HG03097 (cell line): ENCODE measurements around the gene SSTR3.
"Not testable (repeated sequence)": the region's sequence is repeated elsewhere in the genome, so short reads cannot be mapped to it uniquely, and the experiment has no call there.

Source experiments
- ATAC-seq: cut with Tn5 transposase; IDR thresholded peaks from one replicate; pipeline ENCODE4 v1.9.1; 2021; ENCODE audit not compliant: unreplicated experiment, low FRiP score

The SSTR3 gene

DNA sequence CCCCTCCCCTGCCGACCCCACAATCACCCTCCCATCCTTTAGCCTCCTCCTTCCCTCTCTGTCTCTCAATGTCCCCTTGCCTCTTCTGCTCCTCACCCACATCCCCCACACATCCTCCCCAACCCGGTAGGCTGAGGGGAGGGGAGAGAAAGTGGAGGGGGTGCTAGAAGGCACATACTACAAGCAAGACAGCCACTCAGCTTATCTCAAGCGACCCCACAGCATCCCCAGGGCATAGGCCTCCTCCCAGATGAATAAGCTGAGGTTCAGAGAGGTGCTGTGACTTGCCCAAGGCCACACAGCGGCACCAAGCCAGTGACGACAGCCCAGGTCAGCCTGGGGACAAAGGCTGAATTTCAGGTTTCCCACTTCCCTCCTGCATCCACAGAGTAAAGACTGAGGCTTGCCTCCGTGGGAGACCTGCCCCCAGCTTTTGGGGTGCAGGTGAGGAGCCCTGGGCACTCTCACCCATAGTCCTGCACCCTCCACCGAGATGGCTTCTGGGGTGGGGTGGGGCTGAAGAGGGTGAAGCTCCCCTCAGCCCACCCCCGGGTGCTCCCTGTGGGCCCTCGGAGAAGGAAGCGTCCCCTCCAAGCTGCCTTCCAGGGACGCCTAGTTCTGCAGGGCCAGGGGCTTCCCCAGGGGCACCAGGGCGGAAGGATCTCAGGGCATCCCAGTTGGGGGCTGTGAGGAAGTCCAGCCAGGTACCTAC is 31.3 kb upstream of the SSTR3 start:
- ATAC-seq: no peak

DNA sequence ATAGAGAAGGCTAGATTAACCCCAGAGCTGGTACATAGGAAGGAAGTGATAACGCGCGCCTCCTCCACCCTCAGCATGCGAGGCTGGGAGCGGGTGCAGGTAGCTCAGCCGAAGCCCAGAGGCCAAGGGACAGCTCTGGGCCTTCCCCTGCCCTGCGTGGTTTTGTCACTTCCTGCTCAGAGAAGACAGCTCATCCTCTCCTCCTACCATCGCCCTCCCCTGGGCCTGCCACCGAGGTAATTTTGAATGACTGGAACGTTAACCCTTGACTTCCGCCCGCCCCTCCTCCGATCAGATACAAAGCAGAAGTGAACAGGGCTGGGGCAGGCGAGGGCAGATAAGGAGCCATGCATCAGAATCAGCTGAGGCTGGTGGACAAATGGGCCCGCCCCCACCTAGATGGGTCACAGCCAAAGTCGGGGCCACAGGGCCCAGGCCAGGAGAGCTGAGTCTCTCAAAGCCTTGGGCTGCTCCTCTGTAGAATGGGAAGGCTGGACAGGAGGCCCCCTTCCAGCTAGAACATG is 30.2 kb upstream of the SSTR3 start:
- ATAC-seq: peak; percentile 54

DNA sequence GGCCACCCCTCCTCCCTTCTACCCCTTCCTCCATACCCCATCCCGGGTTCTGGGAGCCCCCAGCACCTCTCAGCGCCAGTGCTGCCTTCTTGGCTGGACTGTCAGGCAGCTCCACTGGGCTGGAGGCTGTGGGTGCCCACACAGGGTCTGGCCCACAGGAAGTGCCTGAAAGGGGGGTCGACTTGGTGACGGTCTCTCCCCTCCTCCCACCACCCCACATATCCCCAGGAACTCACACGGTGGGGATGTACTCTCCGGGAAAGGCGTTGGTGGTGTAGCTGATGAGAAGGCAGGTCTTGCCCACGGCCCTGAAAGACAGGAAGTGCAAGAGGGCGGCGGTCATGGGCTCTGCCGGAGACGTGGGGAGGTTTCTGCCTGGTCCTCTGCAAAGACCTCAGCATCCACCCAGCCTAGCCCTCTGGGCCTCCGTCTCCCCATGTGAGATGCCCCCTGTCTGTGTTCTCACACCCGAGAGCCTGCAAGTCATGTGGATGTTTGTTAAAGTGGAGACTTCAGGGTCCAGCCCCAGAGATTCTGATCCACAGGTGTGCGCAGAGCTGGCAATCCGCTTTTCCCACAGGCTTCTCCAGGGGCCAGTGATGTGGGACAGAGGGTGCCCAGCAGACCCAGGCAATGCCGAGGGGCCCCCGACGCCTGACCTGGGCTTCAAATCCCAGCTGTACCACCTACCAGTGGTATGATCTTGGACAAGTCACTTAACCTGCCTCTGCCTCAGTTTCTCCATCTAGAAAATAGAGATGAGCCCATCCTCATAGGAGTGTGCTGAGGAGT is 29.3 kb upstream of the SSTR3 start:
- no peak for ATAC-seq

DNA sequence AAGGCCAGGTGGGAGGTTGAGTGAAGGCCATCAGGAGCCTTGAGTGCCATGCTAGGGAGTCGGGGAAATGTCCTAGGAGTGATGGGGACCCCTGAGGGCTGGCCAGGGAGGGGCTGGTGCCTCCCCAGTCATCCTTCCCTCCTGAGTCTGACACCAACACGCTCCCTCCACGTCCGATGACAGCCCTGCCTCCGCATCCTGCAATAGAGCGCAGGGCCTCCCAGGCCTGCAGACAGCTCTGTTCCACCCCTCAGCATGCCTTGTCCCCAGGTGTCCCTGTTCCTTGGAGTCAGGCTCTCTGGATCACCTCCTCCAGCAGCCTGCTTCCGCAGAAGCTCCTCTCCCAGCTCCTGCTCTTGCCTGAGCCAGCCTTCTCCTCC is 28.7 kb upstream of the SSTR3 start:
- ATAC-seq: no peak

DNA sequence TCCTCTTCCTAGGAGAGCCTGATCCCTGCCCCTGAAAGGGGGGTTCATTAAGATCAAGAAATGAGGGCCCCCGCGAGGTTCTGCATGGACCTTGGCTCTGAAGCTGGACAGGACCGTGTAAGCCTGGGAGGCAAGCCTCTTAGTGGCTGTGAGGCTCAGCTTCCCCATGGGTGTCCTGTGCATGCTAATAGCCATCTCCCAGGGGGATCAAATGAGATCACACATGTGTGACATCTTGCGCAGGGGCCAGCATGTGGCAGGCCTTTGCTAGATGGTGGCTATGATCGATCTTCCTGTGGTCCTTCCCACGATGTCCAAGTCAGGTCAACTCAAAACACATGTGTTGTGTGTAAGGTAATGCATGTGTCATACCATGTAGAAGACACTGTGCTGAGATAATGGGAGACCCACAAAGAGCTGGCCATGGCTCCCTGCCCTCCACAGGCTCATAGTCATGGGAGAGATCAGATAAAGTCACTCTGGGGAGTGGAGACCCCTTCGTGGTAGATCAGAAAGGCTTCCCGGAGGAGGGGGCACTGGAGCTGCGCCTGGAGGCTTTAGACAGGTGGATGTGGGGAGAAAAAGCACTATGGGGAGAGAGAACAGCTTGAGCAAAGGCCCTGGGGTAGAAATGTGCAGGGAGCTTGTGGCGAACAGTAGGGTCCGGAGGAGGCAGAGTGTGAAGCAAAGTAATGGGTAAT is 28.1 kb upstream of the SSTR3 start:
- ATAC-seq: no peak

DNA sequence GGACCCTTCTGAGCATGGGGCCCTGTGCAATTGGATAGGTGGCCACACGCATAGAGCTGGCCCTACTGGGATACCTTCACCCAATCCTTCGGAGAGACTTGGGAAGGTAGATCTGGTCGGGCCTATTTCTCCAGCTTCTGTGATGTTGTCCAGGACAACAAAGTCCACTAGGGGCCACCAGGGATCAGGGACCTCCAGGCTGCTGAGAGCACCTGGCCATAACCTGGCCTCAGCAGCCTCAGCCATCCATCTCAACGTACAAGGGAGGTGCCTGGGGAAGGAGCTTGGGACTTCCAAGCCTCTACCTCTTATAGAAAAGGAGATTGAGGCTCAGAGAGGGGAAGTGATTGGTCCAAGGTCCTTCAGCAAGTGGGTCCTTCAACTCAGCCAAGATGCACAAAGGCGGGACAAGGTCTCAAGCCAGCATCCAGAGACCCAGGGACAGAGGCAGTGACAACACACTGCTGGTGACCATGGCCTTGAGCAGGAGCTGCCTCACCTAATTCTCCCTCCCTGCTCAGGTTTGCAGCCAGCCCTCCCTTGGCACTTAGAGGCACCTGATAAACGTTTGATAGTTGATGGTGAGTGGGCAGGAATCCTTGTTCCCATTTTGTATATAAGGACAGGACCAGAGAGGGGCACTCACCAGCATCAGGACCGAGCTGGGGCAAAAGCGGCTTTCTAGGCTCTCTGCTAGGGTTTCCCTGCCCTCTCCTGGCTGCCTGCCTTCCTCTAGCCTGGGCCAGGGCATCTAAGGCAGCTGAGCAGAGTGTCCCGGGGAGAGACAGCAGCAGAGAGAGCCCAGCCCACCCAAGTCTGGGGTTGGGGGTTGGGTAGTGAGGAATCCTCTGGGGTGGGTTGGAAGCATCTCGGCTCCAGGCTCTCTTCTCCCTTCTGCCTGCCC is 27.3 kb upstream of the SSTR3 start:
- ATAC-seq: no peak

DNA sequence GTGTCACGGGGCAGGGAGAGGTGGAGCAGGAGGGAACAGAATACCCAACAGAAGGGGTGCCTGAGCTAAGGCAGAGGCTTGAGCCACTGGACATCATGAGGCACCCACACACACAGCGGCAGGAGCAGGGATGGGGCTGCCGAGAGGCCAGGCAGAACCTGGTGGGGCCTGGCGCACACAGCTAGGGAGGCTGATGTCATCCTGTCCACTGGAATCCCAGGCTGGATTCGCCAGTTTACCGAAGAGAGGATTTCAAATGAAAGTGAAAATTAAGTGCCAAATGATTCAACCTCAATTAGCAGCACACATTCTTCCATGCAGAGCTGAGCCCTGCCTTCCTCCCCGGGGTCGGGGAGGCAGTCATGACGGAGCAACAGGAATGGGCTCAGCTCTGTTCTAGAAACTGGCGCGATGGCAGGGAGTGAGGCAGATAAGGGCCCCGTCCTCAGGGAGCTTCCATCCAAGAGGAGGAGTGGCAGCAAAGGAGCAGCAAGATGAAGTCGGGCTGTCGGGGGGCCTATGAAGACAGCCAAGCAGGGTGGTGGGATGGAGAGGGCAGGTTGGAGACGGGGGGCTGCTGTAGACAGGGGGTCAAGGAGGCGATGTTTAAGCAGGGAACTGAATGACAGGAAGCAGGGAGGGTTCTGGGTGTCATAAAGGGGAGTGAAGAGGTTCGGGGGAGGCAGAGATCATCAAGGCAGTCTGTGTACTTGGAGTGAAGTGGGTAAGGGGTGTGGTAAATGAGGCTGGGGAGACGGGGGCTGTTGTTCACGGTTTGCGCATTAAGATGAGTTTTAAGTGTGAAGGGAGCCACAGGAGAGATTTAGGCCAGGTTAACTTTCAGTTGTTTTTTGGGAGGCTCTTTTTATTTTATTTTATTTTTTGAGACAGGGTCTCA is 25.3 kb upstream of the SSTR3 start:
- ATAC-seq: no peak

DNA sequence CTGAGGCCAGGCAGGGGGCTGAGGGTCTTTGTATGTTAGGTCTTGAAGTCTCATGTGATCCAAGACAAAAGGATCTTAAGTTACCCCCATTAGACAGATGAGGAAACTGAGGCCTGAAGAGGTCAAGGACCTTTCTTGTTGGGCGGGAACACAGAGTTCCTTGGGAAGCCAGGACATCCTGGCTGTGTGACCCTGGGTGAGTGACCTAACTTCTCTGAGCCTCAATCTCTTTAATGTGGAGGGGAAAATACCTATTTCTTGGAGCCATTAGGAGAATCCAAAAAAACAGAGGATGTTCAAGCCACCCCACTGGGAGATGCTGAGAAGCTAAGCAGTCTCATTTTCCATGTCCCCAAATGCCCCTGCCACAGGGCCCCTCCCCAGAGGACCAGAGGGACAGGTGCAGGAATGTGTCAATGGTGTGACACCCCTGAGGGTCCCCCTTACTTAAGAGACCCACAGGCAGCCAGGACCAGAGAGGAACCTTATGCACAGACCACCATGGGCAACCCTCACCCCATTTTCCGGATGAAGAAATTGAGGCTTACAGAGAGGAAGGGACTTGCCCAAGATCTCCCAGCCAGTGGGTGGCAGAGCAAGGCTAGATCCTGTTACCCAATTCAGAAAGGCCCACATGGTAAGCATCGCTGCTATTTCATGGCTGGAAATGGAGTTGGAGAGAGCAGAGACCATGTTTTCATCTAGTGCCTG is 23.8 kb upstream of the SSTR3 start:
- ATAC-seq: no peak

DNA sequence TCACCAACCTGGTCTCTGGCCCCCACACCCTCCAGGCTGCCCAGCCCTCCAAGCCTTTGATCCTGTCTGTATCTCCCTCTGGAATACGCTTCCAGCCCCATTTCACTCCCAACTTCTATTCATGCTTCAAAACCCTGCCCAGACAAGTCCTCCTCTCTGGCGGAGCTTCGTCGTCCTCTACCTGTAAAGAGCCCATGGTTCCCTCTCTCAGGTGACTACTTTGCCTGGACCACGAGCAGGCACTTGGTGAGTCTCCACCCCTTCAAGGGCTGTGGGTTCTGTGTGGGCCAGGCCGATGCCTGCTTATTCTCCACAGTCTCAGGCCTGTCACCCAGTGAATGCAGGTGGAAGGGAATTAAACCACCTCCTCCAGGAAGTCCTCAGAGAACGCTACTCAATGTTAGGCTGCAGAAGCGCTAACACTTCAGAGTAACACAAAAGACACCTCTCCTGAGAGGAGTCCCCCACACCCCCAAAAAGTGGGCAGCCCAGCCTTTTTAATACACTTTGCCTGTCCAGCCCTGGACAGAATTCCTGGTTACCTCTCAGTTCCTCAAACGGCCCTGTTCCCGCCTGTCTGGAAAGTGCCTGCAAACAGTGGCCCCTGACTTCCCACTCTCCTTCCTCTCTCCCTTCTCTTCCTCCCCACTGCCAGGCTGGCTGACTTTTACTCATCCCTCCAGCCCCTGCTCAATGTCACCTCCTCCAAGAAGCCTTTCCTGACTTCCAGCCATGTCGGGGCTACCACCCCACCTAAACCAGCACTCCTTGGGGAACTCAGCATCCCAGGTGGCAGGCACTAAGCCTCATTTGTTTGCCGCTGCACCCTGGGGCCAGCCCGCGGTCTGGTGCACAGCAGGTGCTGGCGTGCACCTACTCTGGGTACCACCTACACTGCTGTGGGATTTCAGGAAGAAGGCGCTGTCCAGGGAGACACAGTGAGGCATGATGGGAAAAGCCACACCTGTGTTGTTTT is 22.7 kb upstream of the SSTR3 start:
- ATAC-seq: no peak

DNA sequence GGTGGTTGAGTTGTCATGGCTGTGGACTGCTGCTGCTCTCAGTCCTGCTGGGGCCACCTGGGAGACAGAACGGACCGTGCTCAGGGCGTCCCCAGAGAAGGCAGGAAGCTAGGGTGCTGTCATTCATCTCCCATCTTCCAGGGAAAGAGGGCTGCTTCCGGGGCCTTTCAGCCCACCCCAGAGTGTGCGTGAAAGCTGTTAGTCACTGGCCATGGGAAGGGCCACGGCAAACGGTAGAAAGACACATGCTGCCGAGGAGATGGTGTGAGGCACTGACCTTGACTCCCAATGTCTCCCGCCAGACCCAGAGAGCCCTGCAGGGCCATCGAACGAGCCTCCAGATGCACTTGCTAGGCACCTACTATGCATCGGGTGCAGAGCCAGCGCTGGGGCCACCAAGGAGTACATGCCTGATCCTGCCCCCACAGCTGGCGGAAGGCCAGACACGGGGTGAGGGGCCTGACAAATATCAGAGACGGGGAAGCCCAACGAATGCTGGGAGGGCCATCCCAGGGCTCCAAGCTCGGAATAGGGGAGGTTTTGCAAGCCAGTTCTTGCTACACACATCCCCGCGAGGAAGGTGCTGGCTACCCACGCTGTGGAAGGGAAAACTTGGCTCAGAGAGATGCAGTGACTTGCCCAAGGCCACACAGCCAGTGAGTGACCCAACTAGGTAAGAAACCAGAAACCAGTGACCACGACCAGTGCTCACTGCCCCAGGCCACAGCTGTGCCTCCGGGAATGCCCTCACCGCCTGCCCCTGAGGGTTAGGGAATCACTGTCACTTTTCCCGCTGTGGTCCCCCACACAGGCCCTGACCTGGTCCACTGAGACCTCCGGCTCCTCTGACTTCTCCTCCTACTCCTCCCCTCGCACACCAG is 21.7 kb upstream of the SSTR3 start:
- no peak for ATAC-seq

DNA sequence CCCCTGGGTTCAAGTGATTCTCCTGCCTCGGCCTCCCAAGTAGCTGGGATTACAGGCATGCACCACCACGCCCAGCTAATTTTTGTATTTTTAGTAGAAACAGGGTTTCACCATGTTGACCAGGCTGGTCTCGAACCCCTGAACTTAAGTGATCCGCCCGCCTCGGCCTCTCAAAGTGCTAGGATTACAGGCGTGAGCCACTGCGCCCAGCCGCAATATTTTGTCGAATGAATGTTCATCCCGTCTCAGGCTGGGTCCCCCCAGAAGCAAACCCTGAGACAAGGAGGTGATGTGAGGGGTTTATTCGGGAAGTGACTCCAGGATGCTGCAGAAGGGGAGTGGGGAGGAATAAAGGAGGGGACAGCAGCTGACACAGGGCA is 21.1 kb upstream of the SSTR3 start:
- ATAC-seq: not testable (repeated sequence)

DNA sequence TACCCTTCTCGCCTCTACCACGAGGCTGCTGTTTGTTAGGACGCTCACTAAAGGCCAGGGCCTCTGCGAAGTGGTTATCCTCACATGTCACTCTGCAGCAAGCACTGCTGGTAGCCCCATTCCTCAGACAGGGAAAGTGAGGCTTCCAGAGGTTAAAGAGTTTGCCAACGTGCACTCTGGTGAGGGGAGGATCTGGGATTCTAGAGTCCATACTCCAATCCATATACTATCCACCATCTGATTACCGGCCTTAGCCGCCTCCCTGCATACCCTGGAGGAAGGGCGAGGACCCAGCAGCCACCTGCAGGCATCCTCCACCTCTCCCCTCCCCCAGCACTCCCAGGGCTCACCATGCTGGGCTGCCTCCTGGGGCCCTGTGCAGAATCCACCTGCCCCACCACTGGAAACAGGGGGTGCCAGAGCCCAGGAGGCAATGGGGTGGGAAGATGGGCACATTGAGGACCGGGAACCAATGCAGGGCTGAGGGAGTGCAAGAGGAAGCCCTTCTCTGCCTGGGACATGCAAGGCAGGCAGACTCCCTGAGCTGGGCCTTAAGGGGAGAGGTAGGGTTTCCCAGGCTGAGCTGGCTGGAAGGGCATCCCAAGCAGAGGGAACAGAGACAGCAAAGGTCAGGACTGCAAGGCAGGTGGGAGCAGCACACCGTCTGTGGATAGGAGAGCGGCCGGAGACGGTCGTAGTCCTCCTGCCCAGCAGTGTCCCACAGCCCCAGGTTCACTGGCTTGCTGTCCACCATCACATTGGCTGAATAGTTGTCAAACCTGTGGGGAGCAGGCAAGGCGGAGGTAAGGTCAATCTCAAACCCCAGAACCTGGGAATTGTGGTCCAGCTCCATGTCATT is 20.1 kb upstream of the SSTR3 start:
- no peak for ATAC-seq

DNA sequence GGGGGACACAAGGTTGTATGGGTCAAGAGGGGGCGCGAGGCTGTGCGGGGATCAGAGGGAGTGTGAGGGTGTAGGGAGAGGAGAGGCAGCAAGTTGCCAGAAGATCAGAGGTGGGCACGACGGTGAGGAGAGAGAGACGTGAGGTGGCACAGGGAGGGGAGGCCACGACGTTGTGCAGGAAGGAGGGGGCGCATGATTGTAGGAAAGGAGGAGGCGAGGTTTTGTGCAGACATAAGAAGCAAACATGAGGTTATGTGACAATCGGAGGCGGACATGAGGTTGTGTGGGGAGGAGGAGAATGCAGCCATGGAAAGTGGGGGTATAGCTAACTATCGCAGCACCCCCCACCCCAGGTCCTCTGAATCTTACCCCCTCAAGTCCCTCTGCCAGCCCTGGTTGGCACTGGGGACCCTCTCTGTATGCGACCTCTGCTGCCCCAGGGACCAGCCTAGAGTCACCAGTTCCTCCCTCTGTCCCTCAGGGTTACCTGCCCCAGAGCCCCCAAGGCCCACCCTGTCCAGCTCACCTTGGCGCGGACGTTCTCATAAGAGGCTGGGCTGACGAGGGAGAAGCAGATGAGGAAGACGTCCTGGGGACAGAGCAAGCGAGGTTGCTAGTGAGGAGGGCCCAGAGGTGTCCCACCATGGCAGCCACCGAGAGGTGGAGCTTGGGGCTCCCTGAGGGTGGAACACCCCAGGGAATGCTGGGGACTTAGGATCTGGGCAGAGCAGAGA is 19.3 kb upstream of the SSTR3 start:
- ATAC-seq: no peak

DNA sequence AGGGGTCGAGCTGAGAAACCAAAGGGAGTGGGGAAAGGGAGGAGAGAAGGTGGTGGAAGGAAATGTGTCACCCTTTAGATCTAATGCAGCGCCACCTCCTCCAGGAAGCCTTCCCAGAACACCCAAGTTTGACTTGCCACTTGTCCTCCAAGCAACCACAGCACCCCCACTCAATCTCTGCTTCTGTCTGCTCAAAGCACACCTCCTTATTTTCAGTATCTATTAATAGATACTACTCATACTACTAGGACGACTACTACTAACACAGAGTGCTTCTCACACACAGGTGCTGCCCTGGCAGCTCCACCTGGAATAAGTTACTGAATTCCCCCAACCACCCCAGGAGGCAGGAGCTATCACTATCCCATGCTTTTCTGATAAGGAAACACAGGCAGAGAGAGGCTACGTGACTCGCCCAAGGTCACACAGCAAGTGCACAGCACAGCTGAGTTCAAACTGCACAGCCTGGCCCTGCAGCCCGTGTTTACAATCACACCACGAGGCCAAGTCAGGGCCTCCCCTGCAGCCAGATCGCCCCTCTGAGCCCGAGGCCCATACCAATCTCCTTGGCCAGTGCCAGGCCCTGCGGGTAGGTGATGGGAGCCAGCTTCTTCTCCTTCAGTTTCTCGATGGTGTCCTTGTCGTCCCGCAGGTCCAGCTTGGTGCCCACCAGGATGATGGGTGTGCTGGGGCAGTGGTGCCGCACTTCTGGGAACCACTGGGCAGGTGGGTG is 18.6 kb upstream of the SSTR3 start:
- ATAC-seq: no peak
